Measurements from ENCODE around the gene UPF2.

The UPF2 gene

GRCh38 chr10:11921800-11922392, 120.7 kb downstream of the UPF2 start:
- CTCF ChIA-PET, result no interaction called here
- H3K4me3 ChIP-seq (ENCODE audit: low read depth, low read length), result no peak overlapping the region
- no peak for TF ChIP-seq CTCF (IDR thresholded peaks at IDR 0.05; ENCODE audit: insufficient read depth, low read length, missing control alignments)
- DNase-seq (ENCODE audit: low read depth, low spot score), result no peak
- POLR2A ChIA-PET, result no interaction called here

GRCh38 chr10:11919271-11919670, 123.3 kb downstream of the UPF2 start:
- ChIA-PET CTCF (no interaction called here), POLR2A (no interaction called here)
- TF ChIP-seq CTCF (IDR thresholded peaks at IDR 0.05; ENCODE audit: insufficient read depth, low read length, missing control alignments), result no peak
- DNase-seq (ENCODE audit: low read depth, low spot score), result no peak
- no peak overlapping the region for H3K4me3 ChIP-seq (ENCODE audit: low read depth, low read length)

- no peak overlapping the region for H3K4me3 ChIP-seq (ENCODE audit: low read depth, low read length)
- ChIA-PET CTCF (no interaction called here), POLR2A (no interaction called here)
- DNase-seq (ENCODE audit: low read depth, low spot score), result no peak
- TF ChIP-seq CTCF (IDR thresholded peaks at IDR 0.05; ENCODE audit: insufficient read depth, low read length, missing control alignments), result no peak
Measured at GRCh38 chr10:11918384-11918783, 124.2 kb downstream of the UPF2 start.

- H3K4me3 ChIP-seq (ENCODE audit: low read depth, low read length), result no peak overlapping the region
- DNase-seq (ENCODE audit: low read depth, low spot score), result no peak
- CTCF ChIA-PET, result interaction anchor here (0.6 to 1.3 kb wide), 2 partner anchors 11 to 155 kb away, joined by 3 read pairs; no protein-coding TSS in a partner anchor
- no peak for TF ChIP-seq CTCF (IDR thresholded peaks at IDR 0.05; ENCODE audit: insufficient read depth, low read length, missing control alignments)
- POLR2A ChIA-PET, result interaction anchor here (0.6 kb wide), 1 partner anchor 15 kb away, joined by 3 read pairs; no protein-coding TSS in a partner anchor
Measured at GRCh38 chr10:11913079-11913641, 129.4 kb downstream of the UPF2 start.

- ChIA-PET POLR2A (no interaction called here), CTCF (interaction anchor here (1.5 kb wide), 1 partner anchor 20 kb away, joined by 5 read pairs; no protein-coding TSS in a partner anchor)
- no peak overlapping the region for H3K4me3 ChIP-seq (ENCODE audit: low read depth, low read length)
- DNase-seq (ENCODE audit: low read depth, low spot score), result no peak
- TF ChIP-seq CTCF (IDR thresholded peaks at IDR 0.05; ENCODE audit: insufficient read depth, low read length, missing control alignments), result no peak
Measured at GRCh38 chr10:11910102-11910501, 132.5 kb downstream of the UPF2 start.

- ChIA-PET CTCF (interaction anchor here (1.5 kb wide), 1 partner anchor 21 kb away, joined by 5 read pairs; no protein-coding TSS in a partner anchor), POLR2A (no interaction called here)
- TF ChIP-seq CTCF (IDR thresholded peaks at IDR 0.05; ENCODE audit: insufficient read depth, low read length, missing control alignments), result no peak
- DNase-seq (ENCODE audit: low read depth, low spot score), result no peak
- no peak overlapping the region for H3K4me3 ChIP-seq (ENCODE audit: low read depth, low read length)
Measured at GRCh38 chr10:11909618-11910017, 133.0 kb downstream of the UPF2 start.
